ENCODE measurements around the gene TSPYL1. TPM values are rescaled to one million over a fixed set of nuclear protein-coding genes. Genes with fewer than 3 reads are reported as not detected.

TSPYL1 gene
- total RNA-seq, 1 donor from 2014 or later: 56.8 TPM

- no peak for DNase-seq
Measured at GRCh38 chr6:116258520-116258919, 21.2 kb downstream of the TSPYL1 start.

DNA sequence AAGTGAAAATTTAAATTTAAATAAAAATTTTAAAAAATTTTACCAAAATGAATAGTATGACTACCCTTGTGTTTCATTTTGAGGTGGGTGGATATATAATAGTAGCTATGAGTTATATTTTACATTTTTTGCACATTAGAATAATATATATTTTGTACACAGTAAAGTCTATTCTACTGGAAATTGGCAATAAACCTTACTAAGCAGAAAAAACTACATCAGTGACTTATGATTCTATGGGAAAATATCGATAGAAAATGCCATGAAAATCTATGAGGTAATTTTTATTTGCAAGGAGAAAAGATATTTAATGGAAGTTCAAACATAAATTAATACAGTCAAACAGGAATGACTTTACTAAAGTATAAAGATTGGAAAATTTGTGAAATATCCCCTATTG lies 23.0 kb downstream of the TSPYL1 start:
- DNase-seq: no peak

DNA sequence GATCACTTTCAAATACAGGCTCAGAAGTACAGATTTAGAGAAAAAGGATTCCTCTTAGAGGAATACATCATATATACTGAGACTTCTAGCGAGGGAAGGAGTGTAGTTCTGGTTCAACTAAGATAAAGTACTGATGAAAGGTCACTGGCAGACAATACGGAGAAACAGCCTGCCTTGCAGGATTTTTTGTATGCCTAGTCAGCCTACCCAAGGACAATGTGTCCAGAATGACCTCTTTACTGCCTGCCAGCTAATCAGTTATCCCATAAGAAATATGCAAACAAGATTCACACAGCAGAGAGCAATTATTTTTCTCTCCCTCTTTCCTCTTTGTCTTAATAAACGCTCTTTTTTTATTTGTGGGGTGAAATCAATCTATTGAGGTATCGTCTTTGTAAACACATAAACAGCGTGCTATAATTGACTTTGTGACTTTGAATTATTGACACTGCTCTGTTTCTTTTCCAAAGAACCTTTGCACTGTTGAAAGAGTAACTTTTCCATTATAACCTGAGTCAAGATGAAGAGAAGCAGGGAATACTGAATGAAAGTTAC lies 24.4 kb downstream of the TSPYL1 start:
- no peak for DNase-seq

DNA sequence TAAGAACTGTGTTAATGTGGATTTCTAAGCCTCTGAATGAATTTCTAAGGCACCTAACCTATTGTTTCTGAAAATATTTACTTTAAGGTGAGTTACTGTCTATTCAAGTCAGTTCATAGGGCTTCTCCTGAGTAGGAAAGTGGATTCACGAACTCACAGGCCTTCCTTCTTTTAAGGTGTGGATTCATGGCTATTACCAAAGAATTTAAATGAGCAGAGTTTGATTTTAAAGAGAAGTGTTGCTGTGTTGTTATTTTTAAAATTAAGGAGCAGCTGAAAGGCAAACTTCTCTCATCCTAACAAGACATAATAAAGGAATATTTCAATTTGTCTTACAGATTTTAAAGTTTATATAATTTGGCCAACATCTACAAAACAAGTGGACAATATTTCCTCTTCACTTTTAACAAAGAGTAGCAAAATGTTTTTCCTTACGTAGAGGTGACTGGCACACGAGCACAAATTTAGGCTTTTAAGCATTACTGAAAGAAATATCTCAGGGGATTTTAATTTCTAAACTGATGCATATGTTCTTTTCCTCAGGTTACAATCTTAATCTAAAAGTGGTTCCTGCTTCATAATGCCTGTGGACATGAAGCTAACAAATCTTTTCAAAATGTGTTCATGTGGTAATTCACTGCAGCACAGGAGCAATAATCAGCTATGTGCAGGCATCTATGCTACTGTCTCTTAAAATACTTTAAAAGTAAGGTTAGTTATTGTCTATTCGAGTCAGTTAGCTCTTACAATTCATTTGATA lies 25.3 kb downstream of the TSPYL1 start:
- peak; percentile 28 for DNase-seq

- peak; percentile 98 for DNase-seq
Measured at GRCh38 chr6:116253505-116254296, 26.0 kb downstream of the TSPYL1 start, which contains the start of gene TSPYL4. Gene TSPYL4 (minus strand): TSS chr6:116254075. CDS start chr6:116254008, 67 bp downstream.

DNA sequence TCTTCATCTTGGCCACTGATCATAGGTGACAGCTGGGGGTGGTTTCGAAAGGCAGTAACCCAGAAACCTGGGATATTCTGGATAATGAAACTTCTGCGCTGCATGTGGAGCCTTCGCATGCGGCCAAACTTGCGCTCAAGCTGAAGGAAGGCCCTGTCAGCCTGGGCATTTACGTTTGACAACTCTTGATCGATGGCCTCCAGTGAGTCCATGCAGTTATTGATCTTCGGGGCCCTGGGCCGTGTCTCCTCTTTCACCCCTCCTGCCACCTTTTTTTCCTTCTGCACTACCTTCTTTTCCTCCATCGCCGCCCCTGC lies 26.6 kb downstream of the TSPYL1 start:
- no peak for DNase-seq

GRCh38 chr6:116251568-116252384 lies 28.0 kb downstream of the TSPYL1 start:
- DNase-seq: no peak

GRCh38 chr6:116248577-116248976 lies 31.2 kb downstream of the TSPYL1 start:
- no peak for DNase-seq

- DNase-seq: no peak
Measured at GRCh38 chr6:116247285-116247684, 32.4 kb downstream of the TSPYL1 start.

GRCh38 chr6:116246089-116246488 lies 33.6 kb downstream of the TSPYL1 start:
- DNase-seq: no peak

GRCh38 chr6:116244284-116244683 lies 35.4 kb downstream of the TSPYL1 start:
- no peak for DNase-seq

- DNase-seq: no peak
Measured at GRCh38 chr6:116239856-116240255, 39.9 kb downstream of the TSPYL1 start.

DNA sequence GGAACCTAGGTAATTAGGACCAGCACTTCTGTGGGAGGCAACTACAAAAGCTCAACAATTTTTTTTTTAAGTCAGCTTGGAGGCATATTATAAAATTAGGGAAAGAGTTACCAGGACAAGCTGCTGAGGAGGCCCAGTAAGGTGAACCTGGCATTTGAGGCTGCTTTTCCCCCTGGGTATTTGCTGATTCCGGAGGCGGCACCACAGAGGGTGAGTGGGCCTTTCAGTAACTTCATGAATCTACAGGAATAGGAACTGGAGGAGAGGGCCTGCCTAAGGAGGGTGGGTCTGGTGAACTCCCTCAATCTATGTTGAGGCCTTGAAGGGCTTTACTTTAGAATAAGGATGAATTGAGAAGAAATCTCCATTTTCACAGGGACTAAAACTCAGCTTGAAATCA lies 40.5 kb downstream of the TSPYL1 start:
- no peak for DNase-seq

GRCh38 chr6:116238083-116238482 lies 41.6 kb downstream of the TSPYL1 start:
- DNase-seq: no peak

DNA sequence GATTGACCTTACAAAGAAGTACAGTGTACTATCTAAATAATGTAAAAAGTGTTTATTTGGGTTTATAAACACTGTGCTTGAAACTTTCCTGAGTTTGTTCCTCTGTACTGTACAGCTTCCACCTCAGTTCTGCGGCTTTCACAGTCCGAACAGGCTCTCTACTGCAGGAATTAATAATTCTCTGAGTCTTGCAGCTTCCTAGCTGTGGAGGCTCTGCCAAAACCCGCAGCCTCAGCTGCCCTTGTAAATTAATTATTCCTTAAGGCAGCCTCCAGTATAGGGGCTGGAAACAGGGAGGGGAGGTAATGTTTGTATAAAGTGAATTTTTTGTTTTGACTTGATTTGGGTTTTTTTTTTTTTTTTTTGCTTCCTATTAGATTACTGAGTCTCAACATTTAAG lies 45.0 kb downstream of the TSPYL1 start:
- no peak for DNase-seq

DNA sequence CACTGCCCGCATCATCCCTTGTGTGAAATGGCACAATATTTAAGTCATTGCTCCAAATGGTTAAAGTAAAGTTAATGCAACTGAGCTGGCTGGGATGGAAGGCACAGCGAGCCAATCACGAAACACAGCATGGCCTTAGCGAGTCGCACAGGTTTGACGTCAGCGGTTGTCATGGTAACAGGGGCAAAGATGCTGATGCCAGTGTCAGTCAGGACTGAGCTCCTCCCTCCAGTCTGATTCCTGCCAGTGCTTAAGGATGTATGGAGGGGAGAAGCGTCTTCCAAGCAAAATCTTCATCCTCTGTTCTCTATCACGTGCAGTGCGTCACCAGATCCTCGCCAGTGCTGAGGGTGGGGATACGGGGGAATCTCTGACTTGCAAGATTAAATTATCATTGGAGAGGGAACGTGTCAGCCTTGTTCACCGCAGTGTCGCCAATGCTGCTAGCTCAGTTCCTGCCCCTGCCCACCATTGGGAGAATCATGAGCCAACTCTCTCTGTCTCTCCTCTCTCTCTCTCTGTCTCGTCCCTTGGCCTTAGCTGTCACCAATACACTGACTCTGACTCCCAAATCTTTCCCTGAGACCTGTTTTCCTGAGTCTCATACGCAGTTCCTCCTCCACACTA lies 50.3 kb downstream of the TSPYL1 start:
- DNase-seq: peak; percentile 93

Other genes starting within 250 kb of the TSPYL1 start
- 3.6 TPM for gene FRK, start 219.0 kb downstream of the TSPYL1 start, total RNA-seq
- 9.0 TPM for gene NT5DC1, start 179.1 kb downstream of the TSPYL1 start, total RNA-seq
- 0.10 TPM for gene COL10A1, start 153.8 kb downstream of the TSPYL1 start, total RNA-seq
- gene TSPYL4, start 25.9 kb downstream of the TSPYL1 start, total RNA-seq: 12.2 TPM
- 40.2 TPM for gene DSE, start 91.0 kb upstream of the TSPYL1 start, total RNA-seq
- gene CALHM6, start 181.4 kb upstream of the TSPYL1 start, total RNA-seq: 3.4 TPM
- 4.6 TPM for gene CALHM5, start 231.7 kb upstream of the TSPYL1 start, total RNA-seq

Measured in skin of body (tissue), 2 donors.